Stimulated activated CD8-positive, alpha-beta memory T cell treated with anti-CD3 and anti-CD28 coated beads, Interleukin-4, amount 100 ng/mL, for 48 hours (primary cell): ENCODE data around the gene RBM47.
"Not testable (repeated sequence)": the region's sequence is repeated elsewhere in the genome, so short reads cannot be mapped to it uniquely, and the experiment has no call there.

Source experiments
- DNase-seq: peaks from one replicate; pipeline ENCODE4 v3.0.0-alpha.2; 2020

Gene RBM47

DNA sequence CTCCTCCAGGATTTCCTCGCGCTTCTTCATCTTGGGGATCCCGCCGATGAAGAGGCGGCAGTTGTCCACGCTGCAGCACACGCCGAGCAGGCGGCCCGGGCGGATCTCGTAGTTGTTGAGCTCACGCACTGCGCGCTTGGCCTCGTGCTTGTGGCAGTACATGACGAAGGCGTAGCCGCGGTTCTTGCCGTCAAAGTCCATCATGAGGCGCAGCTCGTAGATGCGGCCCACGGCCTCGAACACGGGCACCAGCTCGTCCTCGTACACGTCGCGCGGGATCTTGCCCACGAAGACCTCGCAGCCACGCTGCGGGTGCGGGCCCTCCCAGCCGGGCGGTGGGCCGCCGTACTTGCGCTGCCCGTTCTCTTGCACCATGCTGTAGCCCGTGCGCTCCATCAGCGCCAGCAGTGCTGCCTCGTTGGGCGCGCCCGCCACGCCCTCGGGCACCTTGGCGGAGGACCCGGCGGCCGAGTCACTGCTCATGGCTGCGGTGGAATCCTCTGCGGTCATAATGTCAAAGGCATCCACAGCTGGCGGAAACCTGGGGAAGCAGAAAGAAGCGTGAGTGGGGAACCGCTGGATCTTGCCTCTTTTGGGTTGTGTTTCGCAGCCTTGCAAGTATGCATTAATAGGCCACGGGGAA lies 191.2 kb downstream of the RBM47 start:
- no peak for DNase-seq

DNA sequence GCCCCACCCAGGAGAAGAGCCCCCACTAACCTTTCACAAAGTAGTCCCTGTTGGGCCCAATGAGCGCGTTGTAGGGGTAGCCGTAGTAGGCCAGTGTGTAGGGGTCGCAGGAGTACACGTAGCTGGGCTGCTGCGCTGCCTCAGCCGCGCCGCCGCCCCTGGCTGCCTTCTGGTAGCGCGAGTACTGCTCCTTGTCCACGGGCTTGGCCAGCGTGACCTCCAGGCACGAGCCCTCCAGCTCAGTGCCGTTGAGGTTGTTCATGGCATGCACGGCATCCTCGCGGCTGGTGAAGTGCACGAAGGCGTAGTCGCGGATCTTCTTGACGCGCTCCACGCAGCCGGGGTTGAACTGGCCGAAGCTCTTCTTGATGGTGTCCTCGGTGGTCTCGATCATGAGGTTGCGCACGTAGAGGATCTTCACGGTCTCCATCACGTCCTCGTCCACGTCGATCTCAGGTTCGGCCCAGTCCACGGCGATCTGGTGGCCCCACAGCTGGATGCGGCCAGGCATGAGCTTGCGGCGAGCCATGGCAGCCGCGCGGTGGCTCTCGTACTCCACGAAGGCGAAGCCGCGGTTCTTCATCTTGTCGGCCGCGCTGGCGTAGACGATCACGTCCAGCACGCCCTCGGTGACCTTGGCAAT lies 191.8 kb downstream of the RBM47 start:
- DNase-seq, result no peak

DNA sequence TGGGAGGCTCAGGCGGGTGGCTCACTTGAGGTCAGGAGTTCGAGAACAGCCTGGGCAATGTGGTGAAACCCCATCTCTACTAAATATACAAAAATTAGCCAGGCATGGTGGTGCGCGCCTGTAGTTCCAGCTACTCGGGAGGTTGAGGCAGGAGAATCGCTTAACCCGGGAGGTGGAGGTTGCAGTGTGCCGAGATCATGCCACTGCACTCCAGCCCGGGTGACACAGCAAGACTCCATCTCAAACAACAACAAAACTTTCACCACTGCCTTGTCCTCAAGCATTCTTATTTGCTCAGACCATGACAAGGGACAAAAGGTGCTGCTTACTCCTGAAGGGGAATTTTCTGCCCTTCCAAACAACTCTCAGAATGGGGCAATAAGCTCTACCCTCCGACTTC lies 194.4 kb downstream of the RBM47 start:
- DNase-seq, result not testable (repeated sequence)

DNA sequence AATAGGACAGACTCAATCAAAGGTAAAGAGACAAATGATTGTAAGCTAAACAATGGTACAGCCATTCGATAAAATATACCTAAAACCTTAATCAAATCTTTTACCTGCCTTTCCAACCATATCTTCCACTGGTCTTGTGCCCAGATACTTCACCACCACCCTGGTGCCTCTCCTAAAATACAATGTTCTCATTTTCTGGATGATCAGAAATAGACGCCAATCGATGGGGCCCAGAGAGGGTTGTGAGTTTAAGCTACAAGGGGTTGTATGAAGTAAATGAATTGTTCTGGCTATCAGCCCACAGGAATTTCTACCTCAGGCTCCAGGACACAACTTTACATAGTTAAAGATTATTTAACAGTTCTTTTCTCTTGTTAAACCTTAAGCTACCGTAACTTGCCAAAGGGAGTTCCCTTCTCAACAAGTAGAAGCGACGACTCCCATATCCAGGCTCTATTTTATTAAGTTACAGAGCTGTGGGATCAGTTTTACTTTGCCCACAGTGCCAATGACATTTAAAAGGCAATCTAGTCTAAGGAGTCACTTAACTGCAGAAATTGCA lies 195.5 kb downstream of the RBM47 start:
- no peak for DNase-seq

DNA sequence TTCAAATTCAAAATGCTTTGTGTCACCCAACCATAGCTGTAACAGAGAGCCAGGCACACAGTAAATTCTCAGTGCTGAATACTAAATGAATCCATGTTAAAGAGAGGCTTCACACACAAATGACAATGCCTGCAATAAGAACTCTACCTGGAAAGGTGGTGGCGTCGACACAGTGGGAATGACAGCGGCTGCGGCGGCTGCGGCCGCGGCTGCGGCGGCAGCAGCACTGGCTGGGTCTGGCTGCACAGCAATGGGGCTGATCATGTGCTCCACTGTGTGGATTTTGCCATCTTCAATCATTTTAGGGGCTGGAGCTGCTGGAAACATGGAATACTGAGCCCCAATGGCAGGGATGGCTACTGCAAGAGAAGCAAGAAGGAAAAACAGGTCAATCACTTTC lies 197.2 kb downstream of the RBM47 start:
- DNase-seq, result no peak

GRCh38 chr4:40427871-40428270 lies 201.8 kb downstream of the RBM47 start:
- not testable (repeated sequence) for DNase-seq

- no peak for DNase-seq
Observed at GRCh38 chr4:40427128-40427527, 202.5 kb downstream of the RBM47 start.

DNA sequence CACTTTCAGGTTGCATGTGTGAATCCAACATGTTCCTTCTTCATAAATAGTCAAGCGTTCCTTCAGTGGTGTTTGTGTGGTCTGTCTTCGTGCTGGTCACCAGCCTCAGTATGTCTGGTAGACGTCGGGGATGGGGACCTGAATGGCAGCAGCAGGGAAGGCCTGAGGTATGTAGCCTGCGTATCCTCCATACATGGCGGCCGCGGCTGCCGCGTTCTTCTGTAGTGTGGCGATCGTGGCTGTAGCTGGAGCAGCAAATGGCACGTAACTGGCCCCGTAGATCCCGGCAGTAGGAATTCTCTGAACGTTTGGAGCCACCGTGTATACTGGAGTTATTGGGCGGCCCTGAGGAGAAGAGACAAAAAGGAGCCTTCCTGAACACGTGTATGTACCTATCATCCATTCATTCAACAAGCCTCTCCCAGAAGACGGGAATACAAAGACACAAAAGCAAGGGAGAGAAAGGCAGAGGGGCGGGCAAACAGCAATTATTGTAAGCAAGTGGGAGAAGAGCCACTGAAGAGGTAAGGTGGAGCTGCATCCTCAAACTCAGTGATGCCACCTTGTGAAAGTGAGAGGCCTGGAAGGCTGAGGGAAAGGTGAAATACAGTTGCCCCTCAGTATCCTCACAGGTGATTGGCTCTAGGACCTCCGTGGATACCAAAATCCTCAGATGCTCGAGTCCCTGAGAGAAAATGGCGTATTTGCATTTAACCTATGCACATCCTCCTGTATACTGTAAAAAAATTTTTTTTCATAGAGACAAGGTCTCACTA lies 203.7 kb downstream of the RBM47 start:
- no peak for DNase-seq

GRCh38 chr4:40423735-40424134 lies 205.9 kb downstream of the RBM47 start:
- DNase-seq, result no peak

GRCh38 chr4:40421839-40422708 lies 207.6 kb downstream of the RBM47 start:
- DNase-seq, result no peak

- DNase-seq, result no peak
Observed at GRCh38 chr4:40419231-40419912, 210.3 kb downstream of the RBM47 start.

DNA sequence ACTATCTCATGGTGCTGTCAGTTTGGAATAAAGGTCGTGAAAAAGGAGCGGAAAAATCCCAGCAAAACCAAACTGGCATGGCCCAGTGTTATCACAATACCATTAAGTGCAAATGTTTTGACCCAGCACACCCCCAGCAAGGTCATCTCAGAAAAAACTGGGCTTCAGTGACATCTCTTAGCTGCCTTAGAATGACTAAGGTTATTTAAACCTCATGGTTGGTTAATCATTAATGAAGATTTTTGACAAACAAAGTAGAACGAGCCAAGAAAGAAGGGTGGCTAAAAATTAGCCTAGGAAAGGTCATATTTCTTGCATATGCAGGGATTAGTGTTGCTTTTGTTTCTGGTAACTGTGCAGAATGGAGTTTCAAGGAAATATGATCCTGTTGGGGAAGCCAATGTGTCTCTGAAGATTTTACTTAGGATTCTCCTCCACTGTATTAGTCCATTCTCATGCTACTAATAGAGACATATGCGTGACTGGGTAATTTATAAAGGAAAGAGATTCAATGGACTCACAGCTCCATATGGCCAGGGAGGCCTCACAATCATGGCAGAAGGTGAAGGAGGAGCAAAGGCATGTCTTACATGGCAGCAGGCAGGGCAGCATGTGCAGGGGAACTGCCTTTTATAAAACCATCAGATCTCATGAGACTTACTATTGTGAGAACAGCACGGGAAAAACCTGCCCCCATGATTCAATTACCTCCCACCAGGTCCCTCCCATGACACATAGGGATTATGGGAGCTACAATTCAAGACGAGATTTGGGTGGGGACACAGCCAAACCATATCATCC lies 211.0 kb downstream of the RBM47 start:
- DNase-seq, result no peak

DNA sequence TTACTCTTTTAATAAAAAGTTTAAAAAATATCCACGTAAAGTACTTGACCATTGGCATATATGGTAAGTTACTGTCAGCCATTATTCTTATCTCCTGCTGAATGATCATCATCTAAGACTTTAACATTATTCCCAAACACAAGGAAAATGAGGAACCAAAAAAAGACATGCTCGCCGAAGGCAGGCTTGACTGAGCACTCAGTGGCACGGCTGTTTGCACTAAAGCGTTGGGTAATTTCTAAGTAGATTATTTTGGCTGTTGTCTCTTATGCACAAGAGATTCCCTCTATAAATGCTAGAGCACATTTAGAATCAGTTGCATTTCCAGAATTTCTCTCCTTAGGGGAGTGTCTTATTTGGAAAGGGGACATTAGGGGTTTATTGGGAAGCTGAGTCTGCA lies 211.7 kb downstream of the RBM47 start:
- DNase-seq, result no peak

DNA sequence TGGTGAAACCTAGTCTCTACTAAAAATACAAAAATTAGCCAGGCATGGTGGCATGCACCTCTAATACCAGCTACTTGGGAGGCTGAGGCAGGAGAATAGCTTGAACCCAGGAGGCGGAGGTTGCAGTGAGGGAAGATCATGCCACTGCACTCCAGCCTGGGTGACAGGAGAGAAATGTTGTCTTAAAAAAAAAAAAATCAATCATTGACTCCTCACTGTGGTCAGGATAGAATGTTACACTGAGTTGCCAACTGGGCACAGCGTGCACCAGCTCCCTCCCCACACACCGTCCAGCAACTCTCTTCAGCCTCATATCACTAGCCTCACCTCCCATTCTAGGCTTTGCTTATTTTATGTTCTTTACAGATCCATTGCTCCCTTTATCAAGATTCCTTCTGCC lies 215.0 kb downstream of the RBM47 start:
- DNase-seq, result no peak

GRCh38 chr4:40412866-40413795 lies 216.5 kb downstream of the RBM47 start:
- DNase-seq, result no peak

DNA sequence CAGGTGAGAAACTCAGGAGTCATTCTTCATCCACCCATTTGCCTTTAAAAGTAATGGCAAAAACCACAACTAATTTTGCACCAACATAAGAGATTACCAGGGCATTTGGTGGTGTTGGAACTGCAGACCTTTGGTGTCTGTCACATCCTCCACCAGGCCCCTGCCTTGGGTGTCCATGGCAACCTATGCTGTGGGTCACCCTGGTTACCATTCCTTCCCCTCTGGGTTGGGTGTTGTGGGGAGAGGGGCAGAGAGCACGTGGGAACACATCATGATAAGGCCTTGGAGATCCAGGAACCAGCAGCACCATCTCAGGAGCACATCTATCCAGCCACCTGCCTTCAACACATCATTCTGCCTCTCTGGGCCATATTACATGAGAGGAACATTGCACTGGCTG lies 217.3 kb downstream of the RBM47 start:
- DNase-seq, result no peak

- DNase-seq, result no peak
Observed at GRCh38 chr4:40409835-40410234, 219.8 kb downstream of the RBM47 start.

DNA sequence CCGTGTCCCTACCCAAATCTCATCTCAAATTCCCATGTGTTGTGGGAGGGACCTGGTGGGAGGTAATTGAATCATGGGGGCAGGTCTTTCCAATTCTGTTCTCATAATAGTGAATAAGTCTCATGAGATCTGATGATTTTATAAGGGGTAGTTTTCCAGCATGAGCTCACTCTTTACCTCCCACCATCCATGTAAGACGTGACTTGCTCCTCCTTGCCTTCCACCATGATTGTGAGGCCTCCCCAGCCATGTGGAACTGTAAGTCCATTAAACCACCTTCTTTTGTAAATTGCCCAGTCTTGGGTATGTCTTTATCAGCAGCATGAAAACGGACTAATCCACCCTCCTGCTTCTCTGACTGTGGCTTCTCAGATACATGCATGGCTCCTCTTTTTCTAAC lies 222.2 kb downstream of the RBM47 start:
- DNase-seq, result not testable (repeated sequence)

- no peak for DNase-seq
Observed at GRCh38 chr4:40406340-40406739, 223.3 kb downstream of the RBM47 start.

GRCh38 chr4:40405193-40405592 lies 224.5 kb downstream of the RBM47 start:
- no peak for DNase-seq
